Measurements from ENCODE around the gene JOSD2. TPM values are rescaled to one million over a fixed set of nuclear protein-coding genes. Genes with fewer than 3 reads are reported as not detected.

JOSD2 gene
- total and polyA plus RNA-seq, 9 of the 15 experiments (the other 6 are each of a cell fraction or from before 2014, with no cell fraction given) = 0.06 to 14.4 (median 3.1) TPM

- H3K79me2 ChIP-seq (ENCODE audit: control insufficient read depth, insufficient read depth, low read length) = no peaks in the 10 kb centered on the region
- CTCF ChIA-PET (ENCODE audit: low intra/inter-chr PET ratio) = interaction anchor here (0.7 kb wide), 1 partner anchor 371 kb away, joined by 3 read pairs; no protein-coding TSS in a partner anchor
- no peak overlapping the region for H2AFZ ChIP-seq (ENCODE audit: low read depth, low read length)
- POLR2A ChIA-PET = no interaction called here
- H4K20me1 ChIP-seq (replicated peaks; ENCODE audit: control insufficient read depth, insufficient read depth, low read length) = no peaks in the 10 kb centered on the region
- no peaks in the 10 kb centered on the region for H3K36me3 ChIP-seq (ENCODE audit: control insufficient read depth, insufficient read depth, low read length)
- intact Hi-C loops (cut with micrococcal nuclease) (no loop called here), in situ Hi-C loops (cut with MboI) (no loop called here)
- BruUV-seq (replicated peaks) = no TSS peak
- H3K9me1 ChIP-seq (ENCODE audit: control insufficient read depth, insufficient read depth, low read length) = no peaks in the 10 kb centered on the region
- 86% methylated on average over 35 of the region's 87 CpGs for WGBS (ENCODE audit: insufficient coverage, low coverage, missing lambda C conversion rate)
- ATAC-seq (no peak), FAIRE-seq (no peak), DNase-seq (ENCODE audit: extremely low read depth in 1 of 4, low spot score in 3 of 4) (no peak)
- H3K27ac ChIP-seq (ENCODE audit: extremely low read depth, low read depth, low read length) = no peak overlapping the region
- H3K4me1 ChIP-seq (replicated peaks in 1 of 2; ENCODE audit: control insufficient read depth in 2 of 2, insufficient read depth in 2 of 2, low read length in 2 of 2) = peaks cover 0 to 36% of the 10 kb centered on the region in 2 experiments; a peak in 2 of 5 replicates
- no peak overlapping the region for H3K9ac ChIP-seq (ENCODE audit: insufficient read depth in 1 of 2, low read depth in 2 of 2, low read length in 2 of 2)
- no peaks in the 10 kb centered on the region for H3K27me3 ChIP-seq (ENCODE audit: control insufficient read depth in 2 of 2, insufficient read depth in 2 of 2, low read length in 2 of 2)
- H3K4me2 ChIP-seq (ENCODE audit: insufficient read depth, low read length) = no peak overlapping the region
- no peak overlapping the region for H3K4me3 ChIP-seq
- TF ChIP-seq ZBTB11 (CRISPR knock-in tag; IDR thresholded peaks at IDR 0.05) (no peak), ZBTB33 (CRISPR knock-in tag; IDR thresholded peaks at IDR 0.05) (peak; percentile 85), POLR2G (IDR thresholded peaks at IDR 0.05; ENCODE audit: low read depth, low read length) (peak; percentile 60)
- no peaks in the 10 kb centered on the region for H3K9me3 ChIP-seq (replicated peaks; ENCODE audit: control insufficient read depth, insufficient read depth, low read depth, low read length)
Observed at GRCh38 chr19:50518091-50519005, 7.4 kb upstream of the JOSD2 start.
